ENCODE data around the gene FAM174A. TPM values are rescaled to one million over a fixed set of nuclear protein-coding genes. Genes with fewer than 3 reads are reported as not detected.

FAM174A gene
- total and polyA plus RNA-seq, 9 donors = 8.4 to 61.8 (median 14.2) TPM

GRCh38 chr5:100615362-100615761, 80.2 kb downstream of the FAM174A start:
- no peaks in the 10 kb centered on the region for H3K9me3 ChIP-seq
- no peaks in the 10 kb centered on the region for H3K27me3 ChIP-seq
- intact Hi-C loops (cut with DNase I) = no loop called here
- no peaks in the 10 kb centered on the region for H3K4me1 ChIP-seq (ENCODE audit: insufficient read depth)
- WGBS, 3 donors = 12 to 37% (median 13%) methylated on average over 2 of the region's 2 CpGs
- H3K4me3 ChIP-seq = no peak overlapping the region
- no peak for TF ChIP-seq POLR2A (IDR thresholded peaks at IDR 0.05)
- no peak for DNase-seq
- no peaks in the 10 kb centered on the region for H3K36me3 ChIP-seq
- H3K27ac ChIP-seq = no peak overlapping the region

GRCh38 chr5:100616291-100616690, 81.1 kb downstream of the FAM174A start:
- DNase-seq = no peak
- 57 to 82% (median 60%) methylated on average over 7 of the region's 7 CpGs for WGBS, 3 donors
- Histone ChIP-seq H3K4me1 (ENCODE audit: insufficient read depth) (no peaks in the 10 kb centered on the region), H3K27ac (no peak overlapping the region), H3K9me3 (no peaks in the 10 kb centered on the region), H3K36me3 (no peaks in the 10 kb centered on the region), H3K27me3 (no peaks in the 10 kb centered on the region), H3K4me3 (no peak overlapping the region)
- intact Hi-C loops (cut with DNase I) = no loop called here
- TF ChIP-seq CTCF (IDR thresholded peaks at IDR 0.05) (no peak), POLR2A (IDR thresholded peaks at IDR 0.05) (no peak), EP300 (IDR thresholded peaks at IDR 0.05) (no peak)

GRCh38 chr5:100616981-100617380, 81.8 kb downstream of the FAM174A start:
- Histone ChIP-seq H3K4me1 (ENCODE audit: insufficient read depth) (no peaks in the 10 kb centered on the region), H3K9me3 (no peaks in the 10 kb centered on the region), H3K27me3 (no peaks in the 10 kb centered on the region), H3K4me3 (no peak overlapping the region), H3K36me3 (no peaks in the 10 kb centered on the region), H3K27ac (no peak overlapping the region)
- no peak for DNase-seq
- intact Hi-C loops (cut with DNase I) = no loop called here
- TF ChIP-seq POLR2A (IDR thresholded peaks at IDR 0.05) (no peak), CTCF (IDR thresholded peaks at IDR 0.05) (no peak), EP300 (IDR thresholded peaks at IDR 0.05) (no peak)
- 95 to 98% (median 96%) methylated on average over 3 of the region's 3 CpGs for WGBS, 3 donors

GRCh38 chr5:100623719-100624118, 88.5 kb downstream of the FAM174A start:
- Histone ChIP-seq H3K4me1 (ENCODE audit: insufficient read depth) (no peaks in the 10 kb centered on the region), H3K27me3 (no peaks in the 10 kb centered on the region), H3K9me3 (no peaks in the 10 kb centered on the region), H3K4me3 (no peak overlapping the region), H3K36me3 (no peaks in the 10 kb centered on the region), H3K27ac (no peak overlapping the region)
- TF ChIP-seq EP300 (IDR thresholded peaks at IDR 0.05) (no peak), POLR2A (IDR thresholded peaks at IDR 0.05) (no peak), CTCF (IDR thresholded peaks at IDR 0.05) (no peak)
- DNase-seq = no peak
- intact Hi-C loops (cut with DNase I) = no loop called here
- WGBS, 3 donors = 2 to 6% (median 5%) methylated on average over 2 of the region's 2 CpGs

- 9 to 12% (median 11%) methylated on average over 1 of the region's 1 CpG for WGBS, 3 donors
- Histone ChIP-seq H3K27me3 (no peaks in the 10 kb centered on the region), H3K9me3 (no peaks in the 10 kb centered on the region), H3K27ac (no peak overlapping the region), H3K4me1 (ENCODE audit: insufficient read depth) (no peaks in the 10 kb centered on the region), H3K4me3 (no peak overlapping the region), H3K36me3 (no peaks in the 10 kb centered on the region)
- TF ChIP-seq EP300 (IDR thresholded peaks at IDR 0.05) (no peak), CTCF (IDR thresholded peaks at IDR 0.05) (no peak), POLR2A (IDR thresholded peaks at IDR 0.05) (no peak)
- intact Hi-C loops (cut with DNase I) = no loop called here
- no peak for DNase-seq
Measured at GRCh38 chr5:100634937-100635534, 99.9 kb downstream of the FAM174A start.

Measured in ovary (tissue), 9 donors.